GM10248 (cell line): ENCODE measurements around the gene KCNJ12.
"Not testable (repeated sequence)": the region's sequence is repeated elsewhere in the genome, so short reads cannot be mapped to it uniquely, and the experiment has no call there.

Experiments used
- CTCF ChIA-PET: fragments of 300-600 bp; sonication (Branson Sonifier 250); formaldehyde crosslinking; extraction: SDS; loops from one replicate; lab custom pipeline; 2021; ENCODE audit warnings: antibody characterized with exemption; lab: Yijun Ruan, JAX
- POLR2A ChIA-PET: fragments of 350-650 bp; sonication (Branson Sonifier 250); formaldehyde crosslinking; extraction: SDS; loops from one replicate; lab custom pipeline; 2020; ENCODE audit warnings: antibody characterized with exemption; lab: Yijun Ruan, JAX
- DNase-seq: peaks from one replicate; pipeline ENCODE4 v3.0.0; 2012; ENCODE audit errors: extremely low spot score
- TF ChIP-seq, protein P1 (sequence below): IDR thresholded peaks from 2 replicates; pipeline ENCODE4 v1.5.1; 2012; ENCODE audit warnings: mild to moderate bottlenecking, low read depth; ENCODE audit errors: extremely low read depth, missing control alignments, control extremely low read depth

Gene KCNJ12

GRCh38 chr17:21455761-21456160 is 79.6 kb downstream of the KCNJ12 start:
- no peak for DNase-seq
- POLR2A ChIA-PET = no interaction called here
- TF ChIP-seq, protein P1, sequence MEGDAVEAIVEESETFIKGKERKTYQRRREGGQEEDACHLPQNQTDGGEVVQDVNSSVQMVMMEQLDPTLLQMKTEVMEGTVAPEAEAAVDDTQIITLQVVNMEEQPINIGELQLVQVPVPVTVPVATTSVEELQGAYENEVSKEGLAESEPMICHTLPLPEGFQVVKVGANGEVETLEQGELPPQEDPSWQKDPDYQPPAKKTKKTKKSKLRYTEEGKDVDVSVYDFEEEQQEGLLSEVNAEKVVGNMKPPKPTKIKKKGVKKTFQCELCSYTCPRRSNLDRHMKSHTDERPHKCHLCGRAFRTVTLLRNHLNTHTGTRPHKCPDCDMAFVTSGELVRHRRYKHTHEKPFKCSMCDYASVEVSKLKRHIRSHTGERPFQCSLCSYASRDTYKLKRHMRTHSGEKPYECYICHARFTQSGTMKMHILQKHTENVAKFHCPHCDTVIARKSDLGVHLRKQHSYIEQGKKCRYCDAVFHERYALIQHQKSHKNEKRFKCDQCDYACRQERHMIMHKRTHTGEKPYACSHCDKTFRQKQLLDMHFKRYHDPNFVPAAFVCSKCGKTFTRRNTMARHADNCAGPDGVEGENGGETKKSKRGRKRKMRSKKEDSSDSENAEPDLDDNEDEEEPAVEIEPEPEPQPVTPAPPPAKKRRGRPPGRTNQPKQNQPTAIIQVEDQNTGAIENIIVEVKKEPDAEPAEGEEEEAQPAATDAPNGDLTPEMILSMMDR = no peak

DNA sequence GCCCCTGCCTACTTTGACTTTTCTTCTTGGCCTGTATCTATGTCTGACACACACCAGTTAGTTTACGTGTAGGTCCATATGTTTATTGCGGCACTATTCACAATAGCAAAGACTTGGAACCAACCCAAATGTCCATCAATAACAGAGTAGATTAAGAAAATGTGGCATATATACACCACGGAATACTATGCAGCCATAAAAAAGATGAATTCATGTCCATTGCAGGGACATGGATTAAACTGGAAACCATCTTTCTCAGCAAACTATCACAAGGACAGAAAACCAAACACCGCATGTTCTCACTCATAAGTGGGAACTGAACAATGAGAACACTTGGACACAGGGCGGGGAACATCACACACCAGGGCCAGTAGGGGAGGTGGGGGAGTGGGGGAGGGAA is 80.3 kb downstream of the KCNJ12 start:
- CTCF ChIA-PET = interaction anchor here (1.0 to 1.8 kb wide), 5 partner anchors 10 to 179 kb away, joined by 3 to 18 read pairs (median 4); no protein-coding TSS in a partner anchor
- DNase-seq, POLR2A ChIA-PET: not testable (repeated sequence)

More at GRCh38 chr17:21455761-21456160, 79.6 kb downstream of the KCNJ12 start:
- CTCF ChIA-PET = no interaction called here

- ChIA-PET CTCF (interaction anchor here (0.8 to 1.8 kb wide), 6 partner anchors 9 to 180 kb away, joined by 3 to 18 read pairs (median 4); no protein-coding TSS in a partner anchor), POLR2A (interaction anchor here (0.6 kb wide), 1 partner anchor 89 kb away, joined by 7 read pairs; no protein-coding TSS in a partner anchor)
- peak; percentile 89 for DNase-seq
- TF ChIP-seq, protein P1 = peak; percentile 70
Measured at GRCh38 chr17:21457051-21458026, 81.2 kb downstream of the KCNJ12 start.

- ChIA-PET POLR2A (no interaction called here), CTCF (interaction anchor here (1.6 to 1.8 kb wide), 2 partner anchors 55 to 181 kb away, joined by 5 to 18 read pairs; no protein-coding TSS in a partner anchor)
- TF ChIP-seq, protein P1 = no peak
- DNase-seq = no peak
Measured at GRCh38 chr17:21458054-21458453, 81.9 kb downstream of the KCNJ12 start.

- CTCF ChIA-PET = no interaction called here
- TF ChIP-seq, protein P1 = no peak
- POLR2A ChIA-PET = no interaction called here
- no peak for DNase-seq
Measured at GRCh38 chr17:21459536-21459935, 83.4 kb downstream of the KCNJ12 start.

GRCh38 chr17:21460358-21460757 is 84.2 kb downstream of the KCNJ12 start:
- DNase-seq = no peak
- POLR2A ChIA-PET = no interaction called here
- TF ChIP-seq, protein P1 = no peak
- CTCF ChIA-PET = no interaction called here

DNA sequence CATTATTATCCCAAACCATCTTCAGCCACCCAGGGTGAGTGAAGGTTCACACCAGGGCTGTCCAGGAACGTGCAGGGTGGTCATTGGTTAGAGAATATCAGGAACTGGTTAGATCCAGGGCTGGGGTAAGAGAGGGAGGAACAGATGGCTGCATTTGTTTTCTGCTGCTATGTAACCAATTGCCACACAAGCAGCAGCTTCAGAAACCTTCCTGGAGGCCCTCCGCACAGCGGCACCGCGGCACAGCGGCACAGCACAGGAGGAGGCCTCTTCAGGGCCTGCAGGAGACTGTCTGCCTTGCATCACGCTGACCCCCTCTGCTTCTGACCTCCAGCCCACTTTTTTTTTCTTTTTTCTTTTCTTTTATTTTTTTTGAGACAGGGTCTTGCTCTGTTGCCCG is 86.1 kb downstream of the KCNJ12 start:
- DNase-seq = no peak
- ChIA-PET POLR2A (no interaction called here), CTCF (no interaction called here)
- TF ChIP-seq, protein P1 = no peak
